8988T (cell line): Measurements from ENCODE around the gene PDAP1.
"Not testable (repeated sequence)": the region's sequence is repeated elsewhere in the genome, so short reads cannot be mapped to it uniquely, and the experiment has no call there.

ENCODE experiments used
- DNase-seq: peaks from one replicate; pipeline ENCODE4 v3.0.0; 2011

Gene PDAP1

DNA sequence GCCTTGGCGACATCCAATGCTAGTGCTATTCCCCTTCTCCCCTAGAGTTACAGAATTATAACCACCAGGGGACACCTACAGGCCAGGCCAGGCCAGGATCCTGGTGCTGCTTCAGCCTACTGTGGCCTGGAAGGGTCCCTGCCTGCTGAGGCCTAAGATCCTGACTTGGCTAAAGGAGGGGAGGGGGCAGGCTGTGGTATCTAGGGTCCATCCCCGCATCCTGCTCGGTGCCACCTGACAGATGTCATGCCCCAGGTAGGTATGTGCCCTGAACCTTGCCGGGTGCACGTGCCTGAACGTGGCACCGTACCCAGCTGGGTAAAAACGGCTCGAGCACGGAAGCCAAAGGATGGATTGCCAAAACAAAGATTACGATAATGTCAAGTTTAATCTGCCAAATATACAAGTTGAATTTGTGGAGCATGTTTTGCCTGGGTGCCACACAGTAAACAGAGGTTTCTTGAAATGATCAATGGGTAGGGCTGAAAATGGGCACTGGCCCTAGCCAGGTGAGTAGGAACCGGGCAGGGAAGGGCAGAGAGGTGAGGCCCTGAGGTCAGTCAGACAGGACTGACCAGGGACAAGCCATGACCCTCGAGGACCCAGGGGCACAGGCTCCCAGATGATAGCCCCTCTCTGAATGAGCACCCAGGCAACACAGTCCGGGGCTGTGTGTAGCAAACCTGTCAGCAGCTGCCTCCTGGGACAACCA is 12.6 kb downstream of the PDAP1 start:
- DNase-seq, result no peak

DNA sequence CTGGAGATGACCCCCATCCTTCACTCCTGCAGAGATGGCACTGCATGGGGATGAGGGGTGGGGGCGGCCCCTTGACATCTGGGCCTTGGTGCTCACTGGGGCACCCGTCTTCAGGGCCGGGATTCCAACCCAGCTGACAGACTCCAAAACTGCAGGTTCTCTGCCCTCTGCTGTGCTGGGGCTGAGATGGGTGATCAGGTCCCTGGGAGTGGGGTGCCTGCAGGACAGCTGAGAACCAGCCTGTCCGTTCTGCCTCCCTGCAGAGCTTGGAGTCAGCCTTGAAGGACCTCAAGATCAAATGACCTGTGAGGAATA is 14.3 kb downstream of the PDAP1 start:
- DNase-seq, result no peak

DNA sequence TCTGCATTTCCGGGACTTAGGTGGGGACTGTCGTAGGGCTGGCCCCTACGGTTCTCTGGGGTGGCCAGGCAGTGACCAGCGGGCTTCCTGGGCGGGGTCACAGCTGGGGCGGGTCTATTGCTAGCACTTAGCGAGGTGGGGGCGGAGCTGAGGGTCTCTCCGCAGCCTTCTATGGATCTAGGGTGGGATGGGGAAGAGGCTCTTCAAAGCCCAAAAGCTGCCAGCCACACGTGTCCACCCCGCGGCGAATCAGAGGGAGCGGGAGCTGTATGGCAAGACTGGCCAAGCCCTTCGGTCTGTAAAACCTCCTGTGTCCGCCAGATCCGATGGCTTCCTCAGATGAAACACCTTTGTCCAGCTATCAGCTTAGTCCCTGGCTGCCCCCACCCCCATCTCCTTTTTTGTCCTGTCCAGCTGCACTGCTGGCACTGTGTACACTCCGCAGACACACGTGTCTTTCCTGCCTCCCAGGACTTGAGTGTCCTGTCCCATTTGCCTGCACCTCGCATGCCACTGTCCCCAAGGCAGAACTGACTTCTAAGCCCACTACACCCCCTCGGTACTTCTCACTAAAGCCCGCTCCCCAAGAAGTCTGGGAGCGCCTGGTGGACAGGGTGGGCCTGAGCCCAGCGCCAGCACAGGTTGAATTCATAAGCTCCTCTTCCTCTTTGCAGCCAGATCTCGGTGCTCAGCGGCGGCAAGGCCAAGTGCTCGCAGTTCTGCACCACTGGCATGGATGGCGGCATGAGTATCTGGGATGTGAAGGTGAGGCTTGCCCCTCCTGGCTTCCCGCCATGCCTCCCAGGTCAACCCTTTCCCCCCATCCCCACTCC is 14.8 kb downstream of the PDAP1 start:
- no peak for DNase-seq

GRCh38 chr7:99392659-99393354 is 15.6 kb downstream of the PDAP1 start:
- no peak for DNase-seq

GRCh38 chr7:99392046-99392445 is 16.4 kb downstream of the PDAP1 start:
- no peak for DNase-seq

DNA sequence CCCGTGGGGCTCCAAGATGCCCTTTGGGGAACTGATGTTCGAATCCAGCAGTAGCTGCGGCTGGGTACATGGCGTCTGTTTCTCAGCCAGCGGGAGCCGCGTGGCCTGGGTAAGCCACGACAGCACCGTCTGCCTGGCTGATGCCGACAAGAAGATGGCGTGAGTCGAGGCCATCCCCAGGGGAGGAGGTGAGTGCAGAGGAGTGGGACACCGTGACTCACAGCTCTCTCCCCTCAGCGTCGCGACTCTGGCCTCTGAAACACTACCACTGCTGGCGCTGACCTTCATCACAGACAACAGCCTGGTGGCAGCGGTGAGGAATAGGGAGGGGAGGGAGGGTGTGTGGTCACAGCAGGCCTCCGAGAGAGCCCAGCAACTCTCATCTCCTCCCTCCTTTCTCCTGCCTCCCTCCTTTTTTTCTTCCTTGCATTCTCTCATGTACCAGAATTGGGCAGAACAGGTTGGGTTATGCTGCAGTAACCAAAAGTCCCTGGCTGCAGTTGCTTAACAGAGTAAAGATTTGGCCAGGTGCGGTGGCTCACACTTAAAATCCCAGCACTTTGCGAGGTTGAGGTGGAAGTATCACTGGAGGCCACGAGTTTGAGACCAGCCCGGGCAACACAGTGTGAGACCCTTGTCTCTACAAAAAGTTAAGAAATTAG is 17.3 kb downstream of the PDAP1 start:
- DNase-seq, result no peak

GRCh38 chr7:99389772-99390171 is 18.6 kb downstream of the PDAP1 start:
- no peak for DNase-seq

GRCh38 chr7:99387912-99388311 is 20.5 kb downstream of the PDAP1 start:
- no peak for DNase-seq

DNA sequence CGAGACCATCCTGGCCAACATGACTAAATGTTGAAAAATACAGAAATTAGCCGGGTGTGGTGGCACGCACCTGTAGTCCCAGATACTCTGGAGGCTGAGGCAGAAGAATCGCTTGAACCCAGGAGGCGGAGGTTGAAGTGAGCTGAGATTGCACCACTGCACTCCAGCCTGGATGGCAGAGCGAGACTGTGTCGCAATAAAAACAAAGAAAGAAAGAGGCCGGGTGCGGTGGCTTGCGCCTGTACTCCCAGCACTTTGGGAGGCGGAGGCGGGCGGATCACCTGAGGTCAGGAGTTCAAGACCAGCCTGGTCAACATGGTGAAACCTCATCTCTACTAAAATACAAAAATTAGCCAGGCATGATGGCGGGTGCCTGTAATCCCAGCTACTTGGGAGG is 21.2 kb downstream of the PDAP1 start:
- not testable (repeated sequence) for DNase-seq

GRCh38 chr7:99386584-99387238 is 21.7 kb downstream of the PDAP1 start:
- no peak for DNase-seq

GRCh38 chr7:99385564-99385963 is 22.8 kb downstream of the PDAP1 start:
- DNase-seq, result no peak

DNA sequence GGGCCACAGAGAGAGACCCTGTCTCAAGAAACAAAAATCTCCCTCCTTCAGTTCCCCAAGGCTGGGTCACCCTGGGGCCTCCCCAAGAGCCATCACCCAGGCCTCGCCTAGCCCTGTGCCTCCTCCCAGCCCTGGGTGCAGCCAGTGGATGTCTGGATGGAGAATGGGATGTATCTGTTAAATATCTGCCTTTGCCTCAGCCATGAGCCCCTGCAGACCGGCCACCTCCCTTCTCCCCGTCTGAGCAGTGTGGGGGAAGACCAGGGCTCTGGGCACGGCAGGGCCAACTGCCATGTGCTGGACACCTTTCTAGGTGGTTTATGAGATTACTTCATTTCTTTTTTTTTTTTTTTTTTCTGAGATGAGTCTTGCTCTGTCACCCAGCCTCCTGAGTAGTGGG is 23.9 kb downstream of the PDAP1 start:
- no peak for DNase-seq

- no peak for DNase-seq
These were observed 24.5 kb downstream of the PDAP1 start for GRCh38 chr7:99383791-99384370.

- no peak for DNase-seq
These were observed 25.2 kb downstream of the PDAP1 start for GRCh38 chr7:99383203-99383602.

DNA sequence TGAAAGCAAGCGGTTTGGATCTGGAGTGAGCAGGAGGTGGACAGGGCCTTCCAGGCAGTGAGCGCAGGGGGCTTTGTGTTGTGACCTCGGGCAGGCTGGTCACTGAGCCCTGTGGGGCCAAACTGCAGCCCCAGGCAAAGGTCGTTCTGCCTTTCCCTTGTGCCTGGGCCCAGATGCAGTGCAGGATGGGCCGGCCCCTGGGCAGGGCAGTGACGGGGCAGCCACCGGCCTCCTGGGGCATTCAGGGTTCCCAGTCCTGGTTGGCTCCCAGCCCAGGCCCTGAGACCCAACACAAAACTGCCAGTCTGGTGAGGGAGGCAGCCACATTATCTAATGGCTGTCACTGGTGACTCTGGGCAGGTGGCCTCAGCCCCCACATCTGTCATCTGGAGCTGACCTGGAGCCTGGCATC is 26.7 kb downstream of the PDAP1 start:
- DNase-seq, result no peak

- no peak for DNase-seq
These were observed 27.4 kb downstream of the PDAP1 start for GRCh38 chr7:99380823-99381663.

DNA sequence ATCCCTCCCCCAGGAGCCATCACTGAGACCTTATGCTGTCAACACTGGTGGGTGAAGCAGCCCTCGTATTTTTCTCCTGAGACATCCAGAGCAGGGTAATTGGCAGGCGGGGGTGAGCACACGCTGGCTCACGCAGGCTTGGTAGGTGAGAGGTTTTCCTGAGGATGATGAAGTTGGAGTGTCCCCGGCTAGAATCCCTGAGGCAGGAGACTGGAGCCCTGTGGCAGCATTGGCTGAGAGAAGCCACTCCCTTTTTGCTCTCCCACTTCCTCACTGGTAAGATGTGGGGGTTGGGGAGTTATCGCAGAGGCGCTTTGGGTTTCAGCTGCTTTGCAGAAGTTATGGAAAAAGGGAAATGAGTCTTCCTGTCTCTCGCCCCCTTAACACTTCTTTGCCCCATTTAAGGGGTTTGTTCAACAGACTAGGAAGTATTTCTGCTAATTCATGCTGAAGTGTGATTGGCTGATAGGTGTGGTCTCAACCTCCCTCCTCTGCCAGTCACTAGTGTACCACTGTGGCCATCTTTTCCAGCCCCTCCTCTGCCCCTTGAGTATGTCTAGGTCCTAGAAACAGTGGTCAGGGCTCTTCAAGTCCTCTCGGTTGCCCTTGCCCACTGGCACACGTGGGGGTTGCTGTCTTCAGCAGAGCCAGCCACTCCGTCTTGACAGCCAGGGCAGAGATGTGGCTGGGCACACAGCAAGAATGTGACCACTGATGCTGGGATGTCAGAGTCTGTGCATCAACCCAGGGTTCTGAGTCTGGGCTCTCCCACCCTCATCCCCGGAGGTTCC is 28.2 kb downstream of the PDAP1 start:
- no peak for DNase-seq

DNA sequence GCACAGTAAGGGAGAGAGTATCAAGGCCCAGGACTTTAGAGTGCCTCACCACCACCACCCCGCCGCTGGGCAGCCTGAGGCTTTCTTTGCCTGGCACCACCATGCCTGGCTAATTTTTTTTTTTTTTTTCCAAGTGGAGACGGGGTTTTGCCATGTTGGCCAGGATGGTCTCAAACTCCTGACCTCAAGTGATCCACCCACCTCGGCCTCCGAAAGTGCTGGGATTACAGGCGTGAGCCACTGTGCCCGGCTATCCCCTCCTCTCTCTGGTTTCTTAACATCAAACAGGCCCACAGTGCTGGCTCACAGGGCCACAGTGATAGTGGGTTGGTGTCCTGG is 28.7 kb downstream of the PDAP1 start:
- DNase-seq, result not testable (repeated sequence)

GRCh38 chr7:99379043-99379577 is 29.3 kb downstream of the PDAP1 start:
- DNase-seq, result peak; percentile 52

- DNase-seq, result peak; percentile 73
These were observed 33.2 kb downstream of the PDAP1 start for GRCh38 chr7:99375070-99375807.
